IPS-NIHi7 (cell line): Measurements from ENCODE around the gene SLC25A2.
"Not testable (repeated sequence)": the region's sequence is repeated elsewhere in the genome, so short reads cannot be mapped to it uniquely, and the experiment has no call there.

Experiments used
- DNase-seq: peaks from one replicate; pipeline ENCODE4 v3.0.0; 2012; ENCODE audit warnings: mixed read lengths; ENCODE audit errors: extremely low spot score

Gene SLC25A2

DNA sequence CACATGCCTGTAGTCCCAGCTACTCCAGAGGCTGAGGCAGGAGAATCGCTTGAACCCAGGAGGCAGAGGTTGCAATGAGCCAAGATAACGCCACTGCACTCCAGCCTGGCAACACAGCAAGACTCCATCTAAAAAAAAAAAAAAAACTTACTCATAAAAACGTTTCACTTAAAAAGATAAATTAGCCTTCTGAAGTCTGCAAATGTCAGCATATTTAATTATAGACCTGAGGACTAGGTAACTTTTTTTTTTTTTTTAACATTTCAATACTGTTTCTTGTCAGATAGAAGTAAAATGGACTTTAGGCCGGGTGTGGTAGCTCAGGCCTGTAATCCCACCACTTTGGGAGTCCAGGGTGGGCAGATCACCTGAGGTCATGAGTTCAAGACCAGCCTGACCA lies 13.1 kb upstream of the SLC25A2 start:
- DNase-seq, result not testable (repeated sequence)

DNA sequence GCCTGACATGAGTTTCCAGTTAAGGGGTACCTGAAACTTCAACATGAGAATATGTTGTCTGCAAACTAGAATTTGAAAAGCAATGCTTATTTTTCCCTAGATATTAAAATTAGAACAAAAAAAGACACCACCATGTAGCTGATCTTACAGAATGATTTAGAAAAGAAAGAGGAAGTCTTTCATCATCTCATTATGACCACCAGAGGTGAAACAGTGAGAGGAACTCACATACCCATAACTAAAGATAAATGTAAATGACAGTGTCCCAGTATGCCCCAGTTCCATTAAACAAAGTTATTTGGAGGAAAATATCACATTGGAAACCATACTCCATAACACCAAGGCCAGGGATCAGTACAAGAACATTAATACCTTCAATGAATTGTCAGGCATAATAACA lies 9.9 kb upstream of the SLC25A2 start:
- no peak for DNase-seq

GRCh38 chr5:141306630-141307029 lies 2.8 kb upstream of the SLC25A2 start:
- DNase-seq, result no peak

GRCh38 chr5:141298376-141298775 lies 5.5 kb downstream of the SLC25A2 start:
- no peak for DNase-seq

DNA sequence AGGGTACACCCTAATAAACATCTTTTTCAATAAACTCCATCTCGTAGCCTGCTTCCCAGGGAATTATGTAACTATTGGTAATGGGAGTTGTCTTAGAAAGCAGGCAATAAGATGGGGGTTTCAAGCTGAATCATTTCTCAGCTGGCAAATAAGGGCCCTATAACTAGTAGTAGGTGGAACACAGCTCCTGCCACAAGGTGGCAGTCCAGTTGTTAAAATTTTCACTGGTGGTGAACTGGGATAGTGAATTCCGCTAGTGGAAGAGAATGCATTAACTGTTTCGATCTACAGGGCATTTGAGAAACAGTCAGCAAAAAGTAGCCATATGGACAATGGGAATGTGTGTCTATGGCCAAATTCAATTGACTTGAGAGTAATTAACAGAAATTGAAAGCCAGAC lies 30.9 kb downstream of the SLC25A2 start:
- peak; percentile 33 for DNase-seq

- no peak for DNase-seq
Measured at GRCh38 chr5:141269195-141269594, 34.7 kb downstream of the SLC25A2 start.

- no peak for DNase-seq
Measured at GRCh38 chr5:141261238-141261546, 42.7 kb downstream of the SLC25A2 start.

DNA sequence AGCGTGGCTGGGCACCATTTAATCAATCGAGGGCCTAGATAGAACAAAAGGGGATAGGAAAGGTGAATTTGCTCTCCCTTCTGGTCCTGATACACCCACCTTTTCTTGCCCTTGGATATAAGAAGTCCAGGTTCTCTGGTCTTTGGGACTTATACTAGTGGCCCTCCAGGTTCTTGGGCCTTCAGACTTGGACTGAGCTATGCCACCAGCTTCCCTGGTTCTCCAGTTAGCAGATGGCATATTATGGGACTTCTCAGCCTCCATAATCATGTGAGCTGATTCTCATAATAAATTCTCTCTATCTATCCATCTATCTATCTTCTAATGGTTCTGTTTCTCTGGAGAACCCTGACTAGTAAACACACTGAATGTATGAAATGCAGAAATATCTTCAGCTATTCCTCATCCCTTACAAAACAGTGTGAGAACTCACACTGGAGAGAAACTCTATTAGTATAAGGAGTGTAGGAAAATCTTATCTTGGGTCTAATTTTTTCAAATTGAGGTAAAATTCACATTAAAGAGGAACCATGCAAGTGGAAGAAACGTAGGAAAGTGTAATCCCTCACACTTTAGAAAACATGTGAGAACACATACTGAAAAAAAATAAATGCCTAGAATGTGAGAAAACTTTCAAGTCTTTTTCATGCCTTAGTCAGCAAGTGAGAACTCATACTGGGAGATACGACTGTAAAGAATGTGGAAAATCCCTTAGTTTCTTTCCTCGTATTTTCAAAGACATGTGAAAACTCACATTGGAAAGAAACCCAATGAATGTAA lies 43.2 kb downstream of the SLC25A2 start:
- DNase-seq, result no peak

DNA sequence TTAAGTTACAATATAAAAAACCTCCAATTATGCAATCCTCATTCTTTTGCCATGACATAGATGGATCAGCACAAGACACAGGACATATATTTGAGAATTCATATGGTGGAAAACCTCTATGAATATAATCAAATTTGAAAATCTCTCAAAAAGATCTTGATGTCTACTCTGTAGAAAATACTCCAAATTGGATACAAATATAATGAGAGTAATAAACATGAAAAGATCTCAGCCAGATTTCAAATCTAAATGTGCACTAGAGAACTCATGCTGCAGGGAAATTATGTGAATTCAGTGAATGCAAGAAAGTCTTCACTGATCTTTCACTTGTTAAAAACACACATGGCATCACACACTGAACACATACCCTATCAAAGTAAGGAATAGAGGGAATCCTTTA lies 44.9 kb downstream of the SLC25A2 start:
- DNase-seq, result no peak

DNA sequence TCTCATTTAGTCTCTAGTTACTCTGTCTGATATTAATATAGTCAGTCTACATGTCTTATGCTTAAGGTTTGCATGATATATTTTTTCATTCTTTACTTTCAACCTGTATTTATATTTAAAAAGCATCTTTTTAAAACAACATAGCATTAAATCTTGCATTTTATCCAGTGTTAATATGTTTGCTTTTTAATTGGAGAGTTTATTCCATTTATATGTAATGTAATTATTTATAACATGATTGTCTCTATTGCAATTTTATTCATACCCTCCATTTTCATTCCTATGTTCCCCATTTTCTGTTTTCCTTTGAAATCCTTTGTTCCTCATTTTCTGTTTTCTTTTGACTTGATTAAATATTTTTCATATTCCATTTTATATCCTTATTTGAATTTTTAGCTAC lies 45.4 kb downstream of the SLC25A2 start:
- DNase-seq, result no peak
